ENCODE measurements around the gene DUSP22. TPM values are rescaled to one million over a fixed set of nuclear protein-coding genes. Genes with fewer than 3 reads are reported as not detected.

DUSP22 gene
- total and polyA plus RNA-seq, 9 of the 15 experiments (the other 6 are each of a cell fraction or from before 2014, with no cell fraction given): 9.3 to 19.4 (median 11.8) TPM

DNA sequence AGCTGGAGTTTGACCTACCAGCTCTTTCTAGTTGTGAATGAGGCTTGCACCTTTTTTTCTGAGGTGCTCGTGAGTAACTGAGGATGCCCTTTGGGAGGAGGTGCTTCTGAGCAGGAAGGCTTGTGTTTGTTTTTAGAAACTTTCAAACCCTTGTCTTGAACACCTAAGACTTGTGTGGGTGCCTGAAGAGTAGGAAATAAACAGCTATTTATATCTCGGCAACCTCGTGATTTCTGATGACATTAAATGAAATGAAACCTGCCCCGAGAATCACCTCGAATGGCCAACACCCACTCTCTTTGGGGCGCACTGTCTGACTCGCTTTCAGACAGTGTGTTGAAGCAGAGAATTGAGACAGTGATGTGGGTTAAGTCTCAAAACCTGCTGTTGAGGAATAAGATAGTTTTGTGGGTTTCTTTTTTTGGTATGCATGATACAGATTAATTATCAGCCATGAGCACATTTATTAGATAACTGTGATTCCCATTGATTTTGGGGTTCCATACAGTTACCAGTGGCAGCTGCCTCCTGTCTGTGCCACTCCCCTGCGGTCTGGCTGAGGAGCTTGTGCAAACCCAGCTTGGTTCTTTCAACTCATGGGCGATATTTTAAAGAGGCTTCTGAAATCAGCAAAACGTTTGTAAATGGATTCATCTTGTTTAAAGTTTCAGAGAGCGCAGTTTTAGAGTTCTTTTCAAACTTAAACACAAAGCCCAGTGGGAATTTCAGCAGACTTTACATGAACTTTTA is 107.7 kb downstream of the DUSP22 start:
- TF ChIP-seq ZNF431 (CRISPR knock-in tag; IDR thresholded peaks at IDR 0.05) (no peak), RBM17 (IDR thresholded peaks at IDR 0.05; ENCODE audit: borderline replicate concordance, low read depth, low read length) (no peak), CEBPG (CRISPR knock-in tag; IDR thresholded peaks at IDR 0.05) (no peak), CEBPG (tag; conservative IDR thresholded peaks at IDR 0.05 in 1 of 2, IDR thresholded peaks at IDR 0.05 in 1 of 2) (no peak)
- TF ChIP-seq, protein P1, sequence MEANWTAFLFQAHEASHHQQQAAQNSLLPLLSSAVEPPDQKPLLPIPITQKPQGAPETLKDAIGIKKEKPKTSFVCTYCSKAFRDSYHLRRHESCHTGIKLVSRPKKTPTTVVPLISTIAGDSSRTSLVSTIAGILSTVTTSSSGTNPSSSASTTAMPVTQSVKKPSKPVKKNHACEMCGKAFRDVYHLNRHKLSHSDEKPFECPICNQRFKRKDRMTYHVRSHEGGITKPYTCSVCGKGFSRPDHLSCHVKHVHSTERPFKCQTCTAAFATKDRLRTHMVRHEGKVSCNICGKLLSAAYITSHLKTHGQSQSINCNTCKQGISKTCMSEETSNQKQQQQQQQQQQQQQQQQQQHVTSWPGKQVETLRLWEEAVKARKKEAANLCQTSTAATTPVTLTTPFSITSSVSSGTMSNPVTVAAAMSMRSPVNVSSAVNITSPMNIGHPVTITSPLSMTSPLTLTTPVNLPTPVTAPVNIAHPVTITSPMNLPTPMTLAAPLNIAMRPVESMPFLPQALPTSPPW (CRISPR knock-in tag; IDR thresholded peaks at IDR 0.05): no peak
- Histone ChIP-seq H3K9me1 (ENCODE audit: control insufficient read depth, insufficient read depth, low read length) (no peaks in the 10 kb centered on the region), H3K27ac (ENCODE audit: extremely low read depth, low read depth, low read length) (no peak overlapping the region), H3K9ac (ENCODE audit: insufficient read depth in 1 of 2, low read depth in 2 of 2, low read length in 2 of 2) (no peak overlapping the region), H3K4me1 (replicated peaks in 1 of 2; ENCODE audit: control insufficient read depth in 2 of 2, insufficient read depth in 2 of 2, low read length in 2 of 2) (no peaks in the 10 kb centered on the region), H4K20me1 (replicated peaks; ENCODE audit: control insufficient read depth, insufficient read depth, low read length) (no peaks in the 10 kb centered on the region; the same call in 1 of the 2 replicates), H3K4me3 (no peak overlapping the region), H3K9me3 (replicated peaks; ENCODE audit: control insufficient read depth, insufficient read depth, low read depth, low read length) (no peaks in the 10 kb centered on the region), H3K36me3 (ENCODE audit: control insufficient read depth, insufficient read depth, low read length) (no peaks in the 10 kb centered on the region), H3K4me2 (ENCODE audit: insufficient read depth, low read length) (no peak overlapping the region), H3K27me3 (ENCODE audit: control insufficient read depth in 2 of 2, insufficient read depth in 2 of 2, low read length in 2 of 2) (peaks cover 64 to 72% of the 10 kb centered on the region in 2 experiments), H2AFZ (ENCODE audit: low read depth, low read length) (no peak overlapping the region), H3K79me2 (ENCODE audit: control insufficient read depth, insufficient read depth, low read length) (no peaks in the 10 kb centered on the region)
- in situ Hi-C loops (cut with MboI): loop anchor here (10.0 kb wide), 1 partner anchor 185 kb away; no protein-coding TSS in a partner anchor
- BruUV-seq (replicated peaks): no TSS peak
- WGBS (ENCODE audit: insufficient coverage, low coverage, missing lambda C conversion rate): 3% methylated on average over 11 of the region's 11 CpGs
- DNase-seq (ENCODE audit: extremely low read depth in 1 of 4, low spot score in 3 of 4) (no peak), FAIRE-seq (no peak), ATAC-seq (no peak)
- POLR2A ChIA-PET: no interaction called here
- CTCF ChIA-PET (ENCODE audit: low intra/inter-chr PET ratio): no interaction called here
- intact Hi-C loops (cut with micrococcal nuclease): no loop called here
